GM21367 (cell line): ENCODE measurements around the gene SLC24A3.

ENCODE experiments used
- ATAC-seq: cut with Tn5 transposase; IDR thresholded peaks from one replicate; pipeline ENCODE4 v1.9.1; 2021; ENCODE audit not compliant: unreplicated experiment

SLC24A3 gene

GRCh38 chr20:19756761-19757486, 544.5 kb downstream of the SLC24A3 start:
- no peak for ATAC-seq

- ATAC-seq: no peak
Observed at GRCh38 chr20:19757487-19758132, 545.2 kb downstream of the SLC24A3 start.

- ATAC-seq: no peak
Observed at GRCh38 chr20:19758133-19758500, 545.7 kb downstream of the SLC24A3 start, which contains the start of gene RIN2. Gene RIN2, plus strand, starts transcription at chr20:19758258. Its CDS starts 131,344 bp downstream, at chr20:19889602.

- ATAC-seq: no peak
Observed at GRCh38 chr20:19758501-19759331, 546.3 kb downstream of the SLC24A3 start.

- no peak for ATAC-seq
Observed at GRCh38 chr20:19760371-19760721, 547.9 kb downstream of the SLC24A3 start.

- no peak for ATAC-seq
Observed at GRCh38 chr20:19761326-19761725, 548.9 kb downstream of the SLC24A3 start.

- ATAC-seq: no peak
Observed at GRCh38 chr20:19761841-19762240, 549.4 kb downstream of the SLC24A3 start.

- ATAC-seq: no peak
Observed at GRCh38 chr20:19764207-19764606, 551.8 kb downstream of the SLC24A3 start.

GRCh38 chr20:19765266-19765665, 552.8 kb downstream of the SLC24A3 start:
- ATAC-seq: no peak

- no peak for ATAC-seq
Observed at GRCh38 chr20:19765913-19766312, 553.5 kb downstream of the SLC24A3 start.

GRCh38 chr20:19767070-19767469, 554.6 kb downstream of the SLC24A3 start:
- ATAC-seq: no peak

- ATAC-seq: no peak
Observed at GRCh38 chr20:19768325-19768842, 555.9 kb downstream of the SLC24A3 start.

- ATAC-seq: no peak
Observed at GRCh38 chr20:19769507-19769906, 557.1 kb downstream of the SLC24A3 start.

- ATAC-seq: no peak
Observed at GRCh38 chr20:19770375-19770774, 557.9 kb downstream of the SLC24A3 start.

GRCh38 chr20:19771031-19771430, 558.6 kb downstream of the SLC24A3 start:
- ATAC-seq: no peak
